Stimulated activated CD4-positive, alpha-beta T cell treated with anti-CD3 and anti-CD28 coated beads, TNF-alpha, amount 100 ng/mL, for 1 hour (primary cell): Measurements from ENCODE around the gene LENEP.

ENCODE experiments used
- DNase-seq, 3 donors: peaks; one replicate each; pipeline ENCODE4 v3.0.0-alpha.2; 2020; ENCODE audit warnings: low read depth in 3 of 3, low spot score in 1 of 3

Gene LENEP

DNA sequence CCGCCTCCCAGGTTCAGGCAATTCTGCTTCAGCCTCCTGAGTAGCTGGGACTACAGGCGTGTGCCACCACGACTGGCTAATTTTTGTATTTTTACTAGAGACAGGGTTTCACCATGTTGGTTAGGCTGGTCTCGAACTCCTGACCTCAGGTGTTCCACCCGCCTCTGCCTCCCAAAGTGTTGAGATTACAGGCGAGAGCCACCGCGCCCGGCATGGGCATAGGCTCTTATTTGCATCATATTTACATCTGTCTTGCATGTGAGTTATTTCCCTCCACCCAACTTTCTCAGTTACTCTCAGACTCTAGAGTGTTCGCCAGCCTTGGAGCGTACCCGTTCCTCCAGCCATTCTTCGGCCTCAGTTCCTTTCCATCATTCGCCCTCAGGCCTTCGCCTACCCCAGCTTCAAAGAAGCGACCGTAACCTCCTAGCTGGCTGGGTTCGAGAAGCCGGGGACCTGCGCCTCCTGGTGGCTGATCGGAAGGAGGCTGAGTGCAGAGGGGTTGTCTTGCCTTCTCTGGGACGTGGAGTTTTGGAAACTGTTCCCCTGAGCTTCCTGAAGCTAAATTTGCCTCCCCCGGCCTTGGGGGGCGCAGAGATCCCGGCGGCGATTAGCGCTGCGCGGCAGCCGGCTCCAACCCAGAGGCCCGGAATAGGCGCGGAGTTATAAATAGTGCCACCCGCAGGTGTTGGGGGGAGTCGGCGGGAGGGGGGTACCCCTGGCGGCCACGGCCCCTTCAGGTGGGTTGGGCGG, 5.6 kb downstream of the LENEP start:
- DNase-seq = peak in 1 of 3 donors; percentile 63

DNA sequence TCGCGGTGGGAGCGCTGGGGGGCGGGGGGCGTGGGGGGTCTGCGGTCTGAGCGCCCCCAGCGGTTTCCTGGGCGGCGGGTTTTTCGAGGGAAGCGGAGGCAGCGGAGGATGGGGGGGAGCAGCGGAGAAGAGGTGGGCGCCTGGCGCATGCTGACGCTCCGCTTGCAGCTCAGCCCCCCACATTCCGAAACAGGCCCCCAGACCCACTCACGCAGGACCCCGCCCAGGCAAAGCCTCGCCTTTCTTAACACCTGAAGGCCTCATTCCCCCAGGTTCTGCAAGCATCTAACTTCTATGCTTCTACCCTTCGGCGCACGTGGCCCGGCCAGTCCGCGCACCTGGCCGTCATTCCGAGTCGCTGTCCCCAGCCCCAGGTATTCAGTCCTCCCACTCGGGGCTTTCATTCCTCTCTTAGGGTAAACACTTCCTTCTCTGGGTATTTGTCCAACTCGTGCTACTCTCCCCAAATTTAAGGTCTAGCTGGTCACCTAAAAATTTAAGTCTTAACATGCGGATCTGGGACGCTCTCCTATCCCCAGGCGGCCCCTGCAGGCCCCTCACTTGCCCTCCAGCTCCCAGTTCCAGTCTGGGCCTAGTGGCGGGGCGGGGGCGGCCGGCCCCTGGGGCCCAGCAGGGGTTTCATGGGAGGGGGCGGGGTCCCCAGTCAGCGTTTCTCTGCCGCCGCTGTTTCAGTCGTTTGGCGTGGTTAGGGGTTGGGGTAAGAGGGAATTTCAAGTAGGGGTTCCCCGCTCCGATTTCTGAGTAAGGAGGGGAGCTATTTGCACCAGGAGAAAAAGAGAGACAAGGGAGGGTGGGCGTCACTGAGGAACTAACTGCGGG, 6.4 kb downstream of the LENEP start:
- DNase-seq = peak in 1 of 3 donors; percentile 61

DNA sequence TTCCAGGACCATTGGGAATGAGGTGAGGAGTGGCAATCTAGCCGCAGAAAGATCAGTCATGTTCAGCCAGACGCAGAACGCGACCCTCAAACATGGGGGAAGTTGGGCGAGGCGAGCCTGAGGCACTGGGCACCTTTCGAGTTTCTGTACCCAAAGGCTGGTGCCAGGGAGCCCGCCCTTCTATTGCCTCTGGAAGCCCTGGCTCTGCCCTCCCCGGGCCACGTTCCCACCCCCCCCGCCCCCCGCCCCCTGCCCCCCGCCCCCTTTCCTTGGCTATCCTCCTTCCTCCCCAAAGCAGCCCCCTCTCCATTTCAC, 7.0 kb downstream of the LENEP start:
- DNase-seq = no peak

DNA sequence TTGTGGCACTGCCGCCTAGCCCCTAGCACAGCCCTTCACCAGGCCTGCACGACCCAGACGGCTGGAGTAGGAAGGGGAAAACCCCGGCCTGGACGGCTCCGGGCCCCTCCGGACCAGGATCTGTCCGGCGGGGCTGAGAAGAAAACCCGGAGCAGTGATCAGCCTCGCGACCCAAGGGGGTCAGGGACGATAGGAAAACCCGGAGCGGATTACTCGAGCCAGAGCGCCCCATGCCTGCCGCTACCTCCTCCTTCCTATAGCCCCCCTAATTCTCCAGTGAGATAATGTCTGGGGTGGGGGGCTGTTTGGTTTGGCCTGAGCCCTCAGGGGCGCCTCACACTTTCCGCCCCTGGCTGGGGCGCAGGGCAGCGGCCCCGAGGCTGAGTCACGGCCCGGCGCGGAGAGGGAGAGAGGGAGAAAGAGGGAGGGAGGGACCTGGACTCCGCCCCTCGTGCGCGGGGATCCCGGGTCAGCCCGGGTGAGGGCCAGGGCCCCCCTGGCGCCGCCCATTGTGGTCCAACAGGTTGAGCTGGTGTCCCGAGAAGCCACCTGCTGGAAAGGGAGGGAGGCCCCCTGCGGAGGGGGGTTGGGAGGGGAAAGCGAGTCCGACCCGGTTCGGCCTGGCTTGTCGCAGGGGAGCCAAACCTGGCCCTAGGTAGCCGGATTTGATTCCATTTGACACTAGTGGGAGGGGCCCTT, 7.5 kb downstream of the LENEP start:
- DNase-seq = peak; percentile 45 to 64 (median 54)

DNA sequence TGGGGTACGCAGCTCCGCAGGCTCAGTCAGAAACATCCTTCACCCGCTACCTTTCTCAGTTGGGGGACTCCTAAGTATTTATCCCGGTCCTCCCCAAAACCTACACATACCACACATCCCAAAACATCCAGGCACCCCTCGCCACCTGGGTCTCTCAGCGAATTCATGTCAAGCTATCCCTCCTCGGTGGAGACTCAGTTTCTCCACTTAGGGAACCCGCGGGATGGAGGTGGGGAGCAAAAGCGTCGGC, 8.0 kb downstream of the LENEP start:
- no peak for DNase-seq

DNA sequence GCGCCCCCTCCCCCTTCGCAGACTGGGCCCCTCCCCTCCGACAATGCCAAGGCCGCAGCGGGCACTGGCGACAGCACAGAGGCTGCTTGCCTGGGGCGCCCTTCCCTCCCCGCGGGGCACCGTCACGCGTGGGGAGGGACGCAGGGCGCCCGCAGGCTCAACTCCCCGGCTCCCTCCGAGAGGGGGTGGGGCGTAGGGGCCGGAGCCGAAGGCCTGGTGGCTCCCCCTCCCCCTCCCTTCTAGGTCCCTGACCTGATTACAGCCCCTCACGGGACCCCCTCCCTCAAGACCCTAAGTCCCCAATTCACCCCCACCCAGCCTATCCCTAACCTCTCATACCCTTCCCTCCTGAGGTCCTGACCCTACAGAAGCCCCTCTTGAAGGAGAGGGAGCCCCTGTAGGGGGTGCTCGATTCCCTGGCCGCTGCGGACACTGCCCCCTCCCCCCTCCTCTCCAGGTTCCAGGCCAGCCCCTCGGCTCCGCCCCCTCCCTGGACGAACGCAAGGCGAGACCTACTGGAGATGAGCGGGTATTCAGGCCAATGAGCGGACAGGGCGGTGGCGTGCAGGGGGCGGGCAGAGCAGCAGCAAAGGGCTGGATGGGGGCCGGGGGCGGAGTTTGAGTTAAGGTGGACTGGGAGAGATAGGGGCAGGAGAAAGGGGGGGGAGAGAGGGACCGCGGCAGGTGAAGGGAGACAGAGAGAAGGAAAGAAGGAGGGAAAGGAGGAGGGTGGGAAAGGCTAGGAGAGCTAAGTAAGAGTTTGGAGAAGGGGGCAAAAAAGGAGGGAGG, 8.5 kb downstream of the LENEP start:
- DNase-seq = peak; percentile 94 to 96 (median 96)

DNA sequence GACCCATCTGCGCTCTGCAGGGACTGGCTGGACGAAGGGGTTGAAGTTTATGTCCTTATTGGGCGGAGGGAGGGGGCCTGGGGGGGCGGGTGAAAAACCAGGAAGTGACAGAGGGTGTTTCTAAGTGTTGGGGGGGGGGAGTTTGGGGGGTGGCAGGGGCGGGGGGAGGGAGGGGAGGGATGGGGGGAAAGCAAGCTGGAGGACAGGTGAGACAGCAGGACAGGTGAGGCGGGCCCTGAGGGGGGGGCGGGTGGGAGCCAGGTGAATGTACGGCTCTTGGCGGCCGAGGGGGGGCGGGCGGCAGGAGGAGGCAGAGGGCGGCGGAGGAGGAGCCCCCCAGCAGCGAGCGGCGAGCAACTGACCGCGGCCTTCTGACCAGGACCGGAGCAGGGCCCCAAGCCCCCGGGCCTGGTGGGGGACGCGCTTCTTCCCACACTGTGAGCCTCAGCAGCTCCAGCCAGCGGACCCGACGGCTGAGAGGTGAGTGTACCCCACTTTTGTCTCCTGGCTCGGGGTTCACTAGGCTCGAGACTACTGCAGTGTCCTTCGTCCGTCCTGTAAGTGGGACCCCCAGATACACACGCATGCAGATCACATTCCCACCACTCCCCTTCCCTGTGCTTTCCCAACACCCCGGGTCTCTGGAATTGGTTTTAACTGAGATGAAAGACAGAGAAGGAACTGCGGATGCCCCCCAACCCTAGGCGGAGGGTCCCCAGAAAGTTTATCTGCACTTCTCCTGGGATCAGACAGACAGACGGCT, 9.3 kb downstream of the LENEP start, which contains the start of gene ZBTB7B:
Gene ZBTB7B, plus strand, starts transcription at position 339 of the 763 bp plus-strand sequence. CDS start 11,859 bp downstream, outside the sequence.
- DNase-seq = no peak

DNA sequence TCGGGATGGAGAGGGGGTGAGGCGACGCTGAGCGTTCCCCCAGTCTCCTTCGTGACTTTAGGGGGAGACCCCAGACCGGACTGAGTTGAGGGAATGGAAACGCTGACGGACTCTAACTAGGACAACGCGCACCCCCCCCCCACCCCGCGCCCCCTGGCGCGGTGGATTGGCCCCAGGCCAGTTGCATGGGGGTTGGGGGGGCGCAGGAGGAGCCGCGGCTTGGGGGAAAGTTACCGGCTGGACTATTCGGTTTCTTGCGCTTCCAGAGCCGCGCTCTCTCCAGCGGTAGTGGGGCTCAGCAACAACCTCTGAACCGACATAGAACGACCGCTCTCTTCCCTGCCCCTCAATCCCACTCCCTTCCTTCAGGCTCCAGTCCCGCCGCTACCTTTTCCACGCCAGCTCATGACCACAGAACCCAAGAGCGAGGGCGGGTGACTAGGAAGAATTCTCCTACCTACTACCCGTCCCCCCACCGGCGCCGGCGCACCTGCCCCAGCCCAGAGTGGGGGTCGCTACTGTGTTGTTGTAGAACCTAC, 9.9 kb downstream of the LENEP start:
- no peak for DNase-seq

DNA sequence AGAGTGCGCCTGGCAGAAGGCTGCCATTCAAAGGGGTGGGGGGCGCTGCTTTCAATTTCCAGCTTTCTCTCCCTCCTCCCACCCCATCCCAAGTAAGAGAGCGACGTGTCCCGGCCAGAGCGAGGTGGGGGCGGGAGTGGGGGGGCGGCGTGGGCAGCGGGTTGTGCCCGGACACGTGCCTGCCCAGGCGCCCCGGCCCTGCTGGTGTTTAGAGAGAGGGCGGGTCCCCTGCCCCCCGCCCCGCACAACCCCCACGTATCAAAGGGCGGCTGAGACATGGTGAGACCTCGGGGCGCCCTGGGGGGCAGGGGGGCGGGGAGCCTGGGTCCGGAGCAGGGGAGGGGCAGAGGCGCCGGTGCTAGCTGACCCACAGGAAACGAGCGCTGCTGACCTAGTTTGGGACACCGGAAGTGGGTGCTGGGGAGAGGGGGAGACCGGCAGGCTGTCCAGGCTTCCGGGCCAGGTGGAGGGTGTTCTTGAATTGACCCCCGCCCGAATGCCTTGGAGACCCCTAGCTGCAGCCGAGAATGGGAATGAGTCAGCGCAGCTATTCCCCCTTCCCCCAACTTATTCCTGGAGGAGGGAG, 10.5 kb downstream of the LENEP start:
- DNase-seq = no peak

DNA sequence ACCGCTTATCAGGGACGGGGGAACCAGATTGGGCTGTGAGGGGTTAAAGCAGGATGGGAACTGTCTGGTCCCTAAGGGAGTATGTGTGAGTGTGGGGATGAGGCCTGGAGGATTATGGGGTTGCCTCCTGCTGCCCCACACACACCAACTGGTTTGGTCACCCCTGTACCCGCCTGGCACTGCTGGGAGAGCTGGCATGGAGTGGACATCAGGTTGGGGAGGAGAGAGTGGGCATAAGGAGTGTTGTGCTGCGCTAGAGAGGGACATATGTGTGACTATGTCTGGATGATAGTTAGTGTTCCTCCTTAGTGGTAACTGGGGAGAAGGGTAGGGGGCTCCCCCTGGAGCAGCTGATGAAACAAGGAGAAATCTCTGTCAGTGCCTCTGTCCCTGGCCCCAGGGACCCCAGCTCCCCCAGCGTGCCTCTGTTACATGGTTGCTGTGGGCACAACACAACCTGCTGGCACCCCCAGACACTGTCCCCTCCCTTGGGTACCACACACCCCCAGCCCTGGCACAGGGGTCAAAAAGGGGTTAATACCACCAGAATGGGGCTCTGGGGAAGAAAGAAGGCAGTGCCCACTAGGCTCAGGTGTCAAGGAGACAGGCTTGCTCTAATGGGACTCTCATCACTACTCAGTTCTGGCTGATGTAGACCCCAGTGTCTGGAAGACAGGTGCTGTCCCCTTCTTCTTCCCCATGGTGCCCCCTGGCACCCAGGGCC, 11.1 kb downstream of the LENEP start:
- no peak for DNase-seq

DNA sequence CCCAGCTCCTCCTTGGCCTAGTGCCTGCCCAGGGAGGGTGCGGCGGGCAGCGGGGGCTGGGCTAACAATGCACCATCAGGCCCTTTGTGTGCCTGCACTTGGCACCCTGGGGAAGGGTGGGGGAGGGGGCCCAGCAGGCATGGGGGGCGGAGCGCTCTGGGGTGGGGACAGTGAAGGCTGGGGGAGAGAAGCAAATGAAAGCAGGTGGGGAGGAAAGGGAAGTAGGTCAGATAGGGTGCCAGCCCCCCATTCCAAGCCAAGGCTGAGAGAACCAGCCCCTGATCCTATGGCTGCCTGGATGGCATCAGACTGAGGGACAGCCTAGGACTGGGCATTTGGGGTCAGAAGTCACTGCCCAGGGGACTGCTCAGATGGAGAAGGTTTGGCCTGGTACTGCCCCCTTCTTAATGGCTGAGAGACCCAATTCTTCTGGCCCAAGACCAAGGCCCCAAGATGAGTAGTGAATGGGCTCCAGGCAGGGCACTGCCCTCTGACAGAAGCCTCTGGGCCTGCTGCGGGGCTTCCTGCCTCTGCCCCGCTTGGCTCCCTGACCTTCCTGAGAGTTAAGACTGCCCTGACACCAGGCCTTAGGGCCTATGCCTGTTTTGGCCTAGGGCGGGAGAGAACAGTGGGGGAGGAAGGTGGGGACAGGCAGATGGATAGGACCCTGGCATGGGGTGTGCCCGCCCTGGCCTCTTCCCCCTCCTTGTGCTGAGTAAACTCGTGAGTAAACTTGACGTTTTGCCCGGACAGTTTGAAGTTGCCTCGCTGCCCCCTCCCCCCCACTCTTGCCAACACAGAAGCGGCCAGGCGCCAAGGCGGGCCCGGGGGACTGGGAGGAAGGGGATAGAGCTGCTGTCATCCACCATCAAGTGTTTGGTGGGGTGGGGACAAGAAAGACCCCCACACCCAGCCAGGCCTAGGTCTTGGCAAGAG, 12.0 kb downstream of the LENEP start:
- DNase-seq = no peak

DNA sequence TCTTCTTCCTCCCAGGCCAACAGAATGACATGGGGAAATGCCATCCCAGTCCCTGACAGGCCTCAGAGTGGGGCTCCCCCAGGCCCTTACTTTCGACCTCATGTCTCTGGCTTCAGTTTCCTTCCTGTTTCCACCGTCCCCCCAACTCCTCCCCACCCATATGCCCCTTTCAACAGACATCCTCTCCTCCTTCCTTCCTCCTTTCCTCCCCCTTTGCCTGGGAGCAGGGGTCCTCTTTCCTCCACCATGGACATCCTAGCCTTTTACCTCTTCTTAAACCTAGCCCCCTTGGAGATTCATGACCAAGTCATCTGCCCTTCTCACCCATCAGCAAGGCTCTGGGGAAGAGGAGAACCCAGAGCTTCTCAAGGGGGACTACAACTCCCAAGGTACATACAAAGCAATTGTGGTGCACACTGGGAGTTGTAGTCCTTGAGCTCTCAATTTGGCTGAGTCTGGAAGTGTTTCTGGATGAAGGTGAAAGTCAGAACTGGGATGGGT, 13.3 kb downstream of the LENEP start:
- DNase-seq = no peak

DNA sequence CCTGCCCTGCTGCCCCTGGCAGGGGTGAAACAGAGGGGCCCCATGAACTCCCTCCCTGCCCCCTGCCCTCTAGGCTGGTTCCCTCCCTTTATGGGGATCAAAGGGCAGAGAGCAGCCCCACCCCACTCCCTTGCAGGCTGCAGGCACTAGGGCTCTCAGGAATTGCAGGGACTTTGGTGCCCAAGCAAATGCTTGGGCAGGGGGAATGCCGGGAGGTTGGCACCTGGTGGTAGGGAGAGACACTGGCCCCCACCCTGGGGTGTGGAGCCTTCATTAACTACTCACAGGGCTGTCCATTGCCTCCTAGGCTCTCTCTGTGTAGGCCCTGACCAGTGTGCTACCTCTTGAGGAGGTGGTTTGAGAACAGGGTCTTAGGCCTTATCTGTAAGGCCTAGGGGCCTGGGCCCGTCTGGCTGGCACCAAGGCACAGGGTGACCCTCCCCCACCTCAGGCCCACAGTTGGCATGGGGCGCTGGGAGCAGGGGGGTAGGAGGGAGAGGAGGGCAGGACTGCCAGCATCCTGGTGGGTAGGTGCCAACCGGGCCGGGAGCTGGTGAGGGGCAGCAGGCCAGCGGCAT, 14.0 kb downstream of the LENEP start:
- no peak for DNase-seq

DNA sequence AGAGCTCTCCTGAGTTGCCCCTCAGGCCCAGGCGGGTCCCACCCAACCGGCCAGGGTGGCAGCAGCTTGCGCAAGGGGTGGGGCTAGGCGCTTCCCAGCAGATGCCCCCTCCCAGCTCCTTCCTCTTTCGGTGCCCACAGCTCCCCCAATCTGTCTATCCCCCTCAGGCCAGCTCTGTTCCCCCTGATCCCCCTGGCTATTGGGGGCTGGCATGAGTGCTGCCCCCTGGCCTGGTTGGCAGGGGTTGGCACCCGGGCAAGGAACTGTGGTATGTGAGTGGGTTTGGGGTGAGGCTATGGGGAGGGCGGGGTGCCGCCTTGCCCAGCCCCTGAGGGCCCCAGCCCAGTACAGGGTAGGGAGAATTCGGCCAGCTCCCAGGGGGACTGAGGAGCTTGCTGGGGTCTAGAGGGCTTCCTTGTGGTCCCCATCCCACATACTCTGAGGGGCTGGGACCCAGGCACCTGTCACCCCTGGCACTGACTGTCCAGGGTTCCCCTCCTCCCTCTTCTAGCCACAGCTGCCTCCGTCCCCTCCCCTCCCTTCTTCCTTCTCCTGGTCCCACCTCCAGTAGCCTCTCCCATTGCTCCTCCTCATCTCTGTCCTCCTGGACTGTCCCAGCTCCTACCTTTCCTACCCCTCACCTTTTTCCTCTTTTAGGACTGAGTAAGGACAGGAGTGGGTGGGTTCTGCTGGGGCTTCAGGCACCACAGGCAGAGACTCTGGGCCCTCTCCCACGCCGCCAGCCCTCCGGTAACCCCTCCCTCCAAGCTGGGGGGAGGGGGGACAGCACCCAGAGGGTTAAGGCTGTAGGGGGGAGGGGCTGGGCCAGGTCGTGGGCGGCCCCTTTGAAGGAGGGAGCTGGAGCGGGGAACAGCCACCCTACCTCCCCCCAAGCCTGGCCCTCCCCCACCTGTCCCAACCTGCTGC, 14.9 kb downstream of the LENEP start:
- peak in 1 of 3 donors; percentile 57 for DNase-seq

DNA sequence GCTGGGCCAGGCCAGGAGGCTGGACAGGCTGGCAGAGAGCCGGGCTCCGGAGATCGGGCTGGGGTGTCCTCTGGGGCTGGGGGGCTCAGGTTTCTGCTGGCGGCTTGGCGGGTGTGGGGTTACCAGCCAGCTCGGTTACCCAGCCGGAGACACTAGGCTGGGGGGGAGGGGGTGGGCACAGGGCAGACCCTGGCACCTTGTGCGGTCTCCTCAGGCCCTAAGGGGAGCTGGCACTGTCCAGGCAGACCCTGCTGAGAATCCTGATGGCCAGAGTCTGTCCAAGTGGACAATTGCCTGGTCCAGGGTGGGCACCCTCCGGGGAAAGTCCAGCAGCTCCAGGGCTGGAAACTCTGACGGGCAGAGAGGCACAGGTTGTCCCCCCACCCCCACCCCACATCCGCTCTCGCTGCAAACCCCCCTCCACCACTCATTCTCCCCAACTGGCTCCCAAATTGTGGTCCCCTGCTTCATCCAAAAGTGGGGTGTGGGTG, 15.9 kb downstream of the LENEP start:
- no peak for DNase-seq

DNA sequence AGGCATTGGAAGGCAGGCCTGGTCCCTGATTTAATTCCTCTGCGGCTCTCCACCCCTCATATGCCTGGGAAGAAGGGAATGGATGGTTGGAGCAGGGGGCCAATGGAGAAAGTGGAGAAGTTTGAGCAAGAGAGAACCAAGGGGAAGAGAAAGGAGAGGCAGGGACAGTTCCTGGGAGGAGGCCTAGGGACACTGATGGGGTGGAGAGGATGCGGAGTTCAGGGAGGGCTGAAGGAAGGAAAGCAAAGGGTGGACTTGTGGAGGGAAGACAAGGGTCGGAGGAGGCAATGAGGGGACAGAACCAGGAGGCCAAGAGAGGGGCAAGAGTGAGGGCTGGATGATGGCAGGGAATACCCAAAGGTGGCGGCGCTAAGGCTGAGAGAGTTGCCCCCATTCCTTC, 16.4 kb downstream of the LENEP start:
- DNase-seq = no peak
